Neural progenitor cell (in vitro differentiated cells): Measurements from ENCODE around the gene MBD2.

ENCODE experiments used
- CTCF ChIP-seq: fragments of 200-600 bp; sonication (generic); IDR thresholded peaks from 2 replicates; pipeline ENCODE4 v1.5.1; 2017; ENCODE audit warnings: antibody characterized with exemption, mild to moderate bottlenecking
- EZH2 ChIP-seq: fragments of 200-600 bp; sonication (generic); IDR thresholded peaks from 2 replicates; pipeline ENCODE4 v1.6.1; 2017; ENCODE audit warnings: antibody characterized with exemption, mild to moderate bottlenecking, moderate library complexity
- EZH2phosphoT487 ChIP-seq: fragments of 200-600 bp; sonication (generic); IDR thresholded peaks from 2 replicates; pipeline ENCODE4 v1.6.1; 2017; ENCODE audit warnings: antibody characterized with exemption

- TF ChIP-seq CTCF: no peak
- no peak for TF ChIP-seq EZH2
- no peak for TF ChIP-seq EZH2phosphoT487
These were observed 764 bp downstream of the MBD2 start for GRCh38 chr18:54223568-54224241.
